ENCODE results near the gene TMEM184C. TPM values are rescaled to one million over a fixed set of nuclear protein-coding genes. Genes with fewer than 3 reads are reported as not detected.

The TMEM184C gene
- total and polyA plus RNA-seq, 2 of the 8 experiments (the other 6 are each of a cell fraction or from before 2014, with no cell fraction given) = 11.1 to 42.4 TPM

DNA sequence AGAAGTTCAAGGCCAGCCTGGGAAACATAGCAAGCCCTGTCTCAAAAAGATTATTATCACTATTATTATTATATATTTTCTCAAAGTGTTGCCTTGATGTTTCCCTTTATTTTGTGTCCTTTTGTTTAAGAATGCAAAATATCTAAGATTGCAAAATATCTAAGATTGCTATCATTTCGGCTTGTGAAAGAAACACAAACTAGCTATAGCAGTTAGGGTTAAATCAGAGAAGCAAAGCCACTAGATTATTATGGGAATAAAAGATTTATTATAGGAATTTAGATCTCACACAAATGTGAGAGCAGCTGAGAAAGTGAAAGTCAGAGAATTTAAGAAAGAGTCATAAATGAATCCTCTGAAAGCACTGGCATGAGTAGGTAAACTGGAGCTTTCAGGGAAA lies 18.0 kb upstream of the TMEM184C start:
- no peak for FAIRE-seq
- POLR2A ChIA-PET (ENCODE audit: partially characterized antibody) = no interaction called here
- TF ChIP-seq ZNF274 (IDR thresholded peaks at IDR 0.05; ENCODE audit: borderline replicate concordance, extremely low read depth, low read length) (no peak), CTBP2 (IDR thresholded peaks at IDR 0.05; ENCODE audit: borderline replicate concordance, insufficient read depth, insufficient read length, low read length) (no peak), YY1 (IDR thresholded peaks at IDR 0.05; ENCODE audit: low read depth, low read length) (no peak), POLR2AphosphoS5 (IDR thresholded peaks at IDR 0.05; ENCODE audit: low read depth, low read length) (no peak), JUND (IDR thresholded peaks at IDR 0.05; ENCODE audit: low read length) (no peak), HDAC6 (IDR thresholded peaks at IDR 0.05; ENCODE audit: low read depth, low read length) (no peak), RAD21 (IDR thresholded peaks at IDR 0.05 in 1 of 2, conservative IDR thresholded peaks at IDR 0.05 in 1 of 2; ENCODE audit: low read depth in 2 of 2, low read length in 2 of 2) (no peak), NRF1 (IDR thresholded peaks at IDR 0.05; ENCODE audit: low read depth, low read length) (no peak), ASH2L (IDR thresholded peaks at IDR 0.05; ENCODE audit: low read length) (no peak), KDM5A (IDR thresholded peaks at IDR 0.05; ENCODE audit: low read length) (no peak)
- TF ChIP-seq, protein P1, sequence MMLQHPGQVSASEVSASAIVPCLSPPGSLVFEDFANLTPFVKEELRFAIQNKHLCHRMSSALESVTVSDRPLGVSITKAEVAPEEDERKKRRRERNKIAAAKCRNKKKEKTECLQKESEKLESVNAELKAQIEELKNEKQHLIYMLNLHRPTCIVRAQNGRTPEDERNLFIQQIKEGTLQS (IDR thresholded peaks at IDR 0.05; ENCODE audit: insufficient read depth, low read depth, low read length) = no peak

More for the DNA sequence above, 18.0 kb upstream of the TMEM184C start:
- Histone ChIP-seq H3K9ac (replicated peaks in 1 of 4; ENCODE audit: extremely low read depth in 1 of 4, low read depth in 3 of 4, low read length in 3 of 4) (no peak overlapping the region), H3K4me3 (ENCODE audit: extremely low read depth in 1 of 4, insufficient read depth in 2 of 4, low read depth in 3 of 4, low read length in 4 of 4) (no peak overlapping the region), H2BK5ac (ENCODE audit: low read depth, low read length) (no peak overlapping the region), H2BK20ac (ENCODE audit: low read length) (no peak overlapping the region), H3K79me1 (ENCODE audit: low read depth, low read length) (no peaks in the 10 kb centered on the region), H3K4ac (replicated peaks; ENCODE audit: insufficient read length, low read depth, low read length) (no peak overlapping the region), H3K9me3 (ENCODE audit: insufficient read depth in 2 of 2, low read depth in 1 of 2, low read length in 1 of 2) (no peaks in the 10 kb centered on the region), H3K23me2 (ENCODE audit: low read depth, low read length) (no peaks in the 10 kb centered on the region), H3K27ac (ENCODE audit: low read depth, low read length) (no peak overlapping the region), H3K14ac (ENCODE audit: insufficient read length) (no peak overlapping the region), H3K4me2 (ENCODE audit: insufficient read depth in 1 of 2, low read depth in 2 of 2, low read length in 2 of 2) (no peak overlapping the region), H2BK12ac (ENCODE audit: low read depth, low read length) (no peak overlapping the region), H4K5ac (ENCODE audit: insufficient read length, low read depth, low read length) (no peak overlapping the region), H4K20me1 (replicated peaks in 1 of 2; ENCODE audit: control insufficient read depth in 1 of 2, insufficient read depth in 2 of 2, low read length in 2 of 2) (no peaks in the 10 kb centered on the region), H2BK120ac (replicated peaks; ENCODE audit: low read depth, low read length) (no peak overlapping the region), H2AK5ac (ENCODE audit: low read depth, low read length) (no peak overlapping the region), H2AFZ (ENCODE audit: low read length) (0 out of 2 replicates have a peak overlapping the region, but pooled peaks have one; percentile 0), H3K79me2 (ENCODE audit: control insufficient read depth in 1 of 2, insufficient read depth in 2 of 2, low read length in 2 of 2) (no peaks in the 10 kb centered on the region), H4K8ac (ENCODE audit: extremely low read depth, insufficient read depth, low read length) (no peak overlapping the region), H4K91ac (replicated peaks; ENCODE audit: insufficient read length, low read length) (no peak overlapping the region), H2BK15ac (ENCODE audit: low read length) (no peak overlapping the region), H3K18ac (ENCODE audit: extremely low read depth, low read length) (no peak overlapping the region), H3K4me1 (replicated peaks in 1 of 4; ENCODE audit: control insufficient read depth in 3 of 4, insufficient read depth in 4 of 4, low read length in 3 of 4) (peaks cover 0 to 3% (median 0%) of the 10 kb centered on the region in 4 experiments; a peak in 1 of 7 replicates), H3K56ac (replicated peaks; ENCODE audit: insufficient read length, low read depth, low read length) (no peak overlapping the region), H3K23ac (ENCODE audit: insufficient read length) (no peak overlapping the region), H3K27me3 (replicated peaks in 1 of 4; ENCODE audit: control insufficient read depth in 3 of 4, extremely low read depth in 1 of 4, insufficient read depth in 3 of 4, low read length in 3 of 4) (no peaks in the 10 kb centered on the region), H3K36me3 (ENCODE audit: control insufficient read depth in 2 of 4, insufficient read depth in 4 of 4, low read length in 3 of 4) (no peaks in the 10 kb centered on the region)
- CTCF ChIA-PET (ENCODE audit: partially characterized antibody) = interaction anchor here (0.9 to 10.2 kb wide), 5 partner anchors 9 to 579 kb away, joined by 3 to 93 read pairs (median 3); no protein-coding TSS in a partner anchor
- WGBS, 2 experiments (ENCODE audit: extremely low coverage in 1 of 2, insufficient coverage in 1 of 2, insufficient read length in 1 of 2, insufficient replicate concordance in 2 of 2, low coverage in 1 of 2, low lambda C conversion rate in 2 of 2, missing lambda C conversion rate in 1 of 2) = 92% methylated on average over 1 of the region's 1 CpG; no CpG with 5 or more reads in 1 of the 2 experiments
- DNase-seq (ENCODE audit: low read depth in 1 of 2, low spot score in 2 of 2) = no peak

Measured in H1 (cell line).